Measurements from ENCODE around the gene BTBD9.

The BTBD9 gene

DNA sequence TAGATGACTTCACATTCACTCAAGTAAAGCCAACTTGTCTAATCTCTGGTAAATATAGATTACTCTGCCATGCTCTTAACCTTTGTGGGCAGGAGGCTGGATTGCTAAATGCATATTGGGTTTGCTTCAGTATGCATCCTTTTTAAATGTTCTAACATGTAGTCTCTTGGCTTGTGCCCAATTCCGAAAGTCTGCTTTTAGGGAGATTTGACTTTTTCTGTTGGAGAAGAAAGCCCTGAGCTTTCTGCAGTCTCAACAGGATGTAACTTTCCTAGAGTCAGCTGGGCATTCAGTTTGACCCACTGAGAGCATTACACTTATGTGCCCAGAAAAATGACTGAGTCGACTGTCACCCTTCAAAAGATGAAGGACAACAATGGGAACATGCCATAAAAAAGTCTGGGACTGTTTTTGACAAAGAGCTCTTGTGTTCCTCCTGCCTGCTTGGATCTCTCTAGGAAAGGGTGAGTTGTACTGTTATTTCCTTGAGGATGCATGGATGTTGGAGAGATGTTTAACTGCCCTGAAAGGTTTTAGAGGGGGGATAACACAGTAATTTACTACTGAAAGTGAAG is 520.9 kb downstream of the BTBD9 start:
- 0 out of 2 replicates have a peak, but pooled peaks cover 14% of the 10 kb centered on the region for H4K20me1 ChIP-seq (ENCODE audit: insufficient read depth, low read length)
- no peaks in the 10 kb centered on the region for H3K79me2 ChIP-seq (ENCODE audit: insufficient read depth, low read length)
- H3K4me3 ChIP-seq (ENCODE audit: low read depth in 1 of 2, low read length in 2 of 2): no peak overlapping the region
- TF ChIP-seq, protein P1, sequence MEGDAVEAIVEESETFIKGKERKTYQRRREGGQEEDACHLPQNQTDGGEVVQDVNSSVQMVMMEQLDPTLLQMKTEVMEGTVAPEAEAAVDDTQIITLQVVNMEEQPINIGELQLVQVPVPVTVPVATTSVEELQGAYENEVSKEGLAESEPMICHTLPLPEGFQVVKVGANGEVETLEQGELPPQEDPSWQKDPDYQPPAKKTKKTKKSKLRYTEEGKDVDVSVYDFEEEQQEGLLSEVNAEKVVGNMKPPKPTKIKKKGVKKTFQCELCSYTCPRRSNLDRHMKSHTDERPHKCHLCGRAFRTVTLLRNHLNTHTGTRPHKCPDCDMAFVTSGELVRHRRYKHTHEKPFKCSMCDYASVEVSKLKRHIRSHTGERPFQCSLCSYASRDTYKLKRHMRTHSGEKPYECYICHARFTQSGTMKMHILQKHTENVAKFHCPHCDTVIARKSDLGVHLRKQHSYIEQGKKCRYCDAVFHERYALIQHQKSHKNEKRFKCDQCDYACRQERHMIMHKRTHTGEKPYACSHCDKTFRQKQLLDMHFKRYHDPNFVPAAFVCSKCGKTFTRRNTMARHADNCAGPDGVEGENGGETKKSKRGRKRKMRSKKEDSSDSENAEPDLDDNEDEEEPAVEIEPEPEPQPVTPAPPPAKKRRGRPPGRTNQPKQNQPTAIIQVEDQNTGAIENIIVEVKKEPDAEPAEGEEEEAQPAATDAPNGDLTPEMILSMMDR (IDR thresholded peaks at IDR 0.05; ENCODE audit: borderline replicate concordance, extremely low read depth, low read length, poor library complexity, severe bottlenecking): no peak
- no peak for TF ChIP-seq EZH2 (IDR thresholded peaks at IDR 0.05; ENCODE audit: borderline replicate concordance, low read depth, low read length, severe bottlenecking)
- H3K27me3 ChIP-seq (ENCODE audit: insufficient read depth, low read length, poor library complexity): no peaks in the 10 kb centered on the region
- no peaks in the 10 kb centered on the region for H3K4me1 ChIP-seq (ENCODE audit: insufficient read depth, low read length)
- peaks cover 61% of the 10 kb centered on the region for H3K36me3 ChIP-seq (ENCODE audit: insufficient read depth, low read length)
- no peak overlapping the region for H3K4me2 ChIP-seq (ENCODE audit: insufficient read depth, low read length)
- no peaks in the 10 kb centered on the region for H3K9me3 ChIP-seq (ENCODE audit: insufficient read depth, low read length, severe bottlenecking)
- no peak overlapping the region for H3K27ac ChIP-seq (ENCODE audit: low read length)
- no peak overlapping the region for H3K9ac ChIP-seq (ENCODE audit: low read depth, low read length)
- H2AFZ ChIP-seq (ENCODE audit: low read depth, low read length): no peak overlapping the region
- no peak for DNase-seq
- no peak for ATAC-seq (ENCODE audit: insufficient read depth, low read depth)

Measured in DND-41 (cell line).